H9 (cell line): ENCODE data around the gene SAMD14. TPM values are rescaled to one million over a fixed set of nuclear protein-coding genes. Genes with fewer than 3 reads are reported as not detected.

Experiments
- DNase-seq: peaks from one replicate; pipeline ENCODE4 v3.0.0-alpha.2; 2017
- H2AFZ ChIP-seq: one replicate; pipeline ENCODE4 v1.6.1; 2013; ENCODE audit warnings: mild to moderate bottlenecking, low read length, control low read depth, moderate library complexity
- H2AK5ac ChIP-seq: 2 replicates; pipeline ENCODE4 v1.6.1; 2013; ENCODE audit warnings: low read length, control low read depth, mixed read lengths; ENCODE audit not compliant: insufficient read length
- H2BK120ac ChIP-seq: one replicate; pipeline ENCODE4 v1.6.1; 2013; ENCODE audit warnings: low read depth, mild to moderate bottlenecking, low read length, control low read depth, inconsistent platforms; ENCODE audit not compliant: poor library complexity, severe bottlenecking
- H2BK12ac ChIP-seq: 2 replicates; pipeline ENCODE4 v1.6.1; 2013; ENCODE audit warnings: low read length, control low read depth, mixed read lengths, low read depth; ENCODE audit not compliant: insufficient read length
- H2BK15ac ChIP-seq: 2 replicates; pipeline ENCODE4 v1.6.1; 2013; ENCODE audit warnings: low read depth, low read length, control low read depth
- H2BK20ac ChIP-seq: one replicate; pipeline ENCODE4 v1.6.1; 2013; ENCODE audit warnings: low read depth, mild to moderate bottlenecking, low read length, control low read depth, inconsistent platforms; ENCODE audit not compliant: poor library complexity, severe bottlenecking
- H2BK5ac ChIP-seq: 2 replicates; pipeline ENCODE4 v1.6.1; 2013; ENCODE audit warnings: low read length, control low read depth, mixed read lengths; ENCODE audit not compliant: insufficient read length
- H3K14ac ChIP-seq: 2 replicates; pipeline ENCODE4 v1.6.1; 2013; ENCODE audit warnings: low read length, control low read depth; ENCODE audit not compliant: insufficient read depth
- H3K18ac ChIP-seq: 2 replicates; pipeline ENCODE4 v1.6.1; 2013; ENCODE audit warnings: low read depth, mild to moderate bottlenecking, mixed read lengths, low read length, control low read depth; ENCODE audit not compliant: insufficient read length
- H3K23ac ChIP-seq: 2 replicates; pipeline ENCODE4 v1.6.1; 2013; ENCODE audit warnings: low read length, control low read depth, mixed read lengths, low read depth; ENCODE audit not compliant: insufficient read length
- H3K23me2 ChIP-seq: 2 replicates; pipeline ENCODE4 v1.6.1; 2013; ENCODE audit warnings: low read depth, mild to moderate bottlenecking, mixed read lengths, low read length, control low read depth; ENCODE audit not compliant: insufficient read length, poor library complexity, severe bottlenecking
- H3K27ac ChIP-seq: 2 replicates; pipeline ENCODE4 v1.5.1; 2013; ENCODE audit warnings: low read length, control low read depth, mixed read lengths, low read depth; ENCODE audit not compliant: insufficient read length
- H3K27me3 ChIP-seq: 2 replicates; pipeline ENCODE4 v1.6.1; 2013; ENCODE audit warnings: low read length, control low read depth, inconsistent platforms; ENCODE audit not compliant: insufficient read depth
- H3K4ac ChIP-seq: 2 replicates; pipeline ENCODE4 v1.6.1; 2013; ENCODE audit warnings: low read depth, mild to moderate bottlenecking, control low read depth, inconsistent platforms, low read length, moderate library complexity
- H3K4me1 ChIP-seq: 2 replicates; pipeline ENCODE4 v1.6.1; 2013; ENCODE audit warnings: low read length, control low read depth, inconsistent platforms; ENCODE audit not compliant: insufficient read depth
- H3K4me2 ChIP-seq: 2 replicates; pipeline ENCODE4 v1.6.1; 2013; ENCODE audit warnings: low read length, control low read depth, mixed read lengths; ENCODE audit not compliant: insufficient read length, insufficient read depth
- H3K56ac ChIP-seq: 2 replicates; pipeline ENCODE4 v1.6.1; 2013; ENCODE audit warnings: low read depth, mild to moderate bottlenecking, mixed read lengths, low read length, control low read depth; ENCODE audit not compliant: insufficient read length
- H3K79me1 ChIP-seq: 2 replicates; pipeline ENCODE4 v1.6.1; 2013; ENCODE audit warnings: low read depth, mild to moderate bottlenecking, moderate library complexity, low read length, control low read depth, inconsistent platforms; ENCODE audit not compliant: insufficient read depth, poor library complexity, severe bottlenecking
- H3K79me2 ChIP-seq: 2 replicates; pipeline ENCODE4 v1.6.1; 2013; ENCODE audit warnings: low read length, control low read depth, inconsistent platforms; ENCODE audit not compliant: insufficient read depth
- H3K9ac ChIP-seq: 2 replicates; pipeline ENCODE4 v1.6.1; 2013; ENCODE audit warnings: low read length, control low read depth, mixed read lengths; ENCODE audit not compliant: insufficient read length; ENCODE audit errors: extremely low read depth
- H3K9me3 ChIP-seq: one replicate; pipeline ENCODE4 v1.6.1; 2013; ENCODE audit warnings: low read depth, low read length, inconsistent platforms; ENCODE audit not compliant: control insufficient read depth
- H3T11ph ChIP-seq: one replicate; pipeline ENCODE4 v1.6.1; 2013; ENCODE audit warnings: mild to moderate bottlenecking, low read length, control low read depth, inconsistent platforms
- H4K20me1 ChIP-seq: one replicate; pipeline ENCODE4 v1.6.1; 2013; ENCODE audit not compliant: control insufficient read depth, insufficient read length, insufficient read depth
- H4K5ac ChIP-seq: 2 replicates; pipeline ENCODE4 v1.6.1; 2013; ENCODE audit warnings: low read depth, mild to moderate bottlenecking, mixed read lengths, low read length, control low read depth; ENCODE audit not compliant: insufficient read length
- H4K8ac ChIP-seq: replicated peaks from 2 replicates; pipeline ENCODE4 v1.6.1; 2013; ENCODE audit warnings: low read length, control low read depth, mixed read lengths, low read depth; ENCODE audit not compliant: insufficient read length
- H4K91ac ChIP-seq: 2 replicates; pipeline ENCODE4 v1.6.1; 2013; ENCODE audit warnings: low read depth, mild to moderate bottlenecking, moderate library complexity, mixed read lengths, low read length, control low read depth; ENCODE audit not compliant: insufficient read length
- H3K27ac Mint-ChIP-seq, 3 experiments: 2 replicates in 2 of 3; 3 replicates in 1 of 3; pipeline ENCODE4 v1.8.0; 2020 to 2021; ENCODE audit warnings: mixed read lengths in 3 of 3, mild to moderate bottlenecking in 1 of 3, moderate library complexity in 1 of 3
- H3K27me3 Mint-ChIP-seq: 2 replicates; pipeline ENCODE4 v1.8.0; 2021; ENCODE audit warnings: low read depth, mild to moderate bottlenecking, moderate library complexity, mixed read lengths
- H3K36me3 Mint-ChIP-seq, 3 experiments: 2 replicates in 2 of 3; 3 replicates in 1 of 3; pipeline ENCODE4 v1.8.0; 2020 to 2021; ENCODE audit warnings: low read depth in 3 of 3, mixed read lengths in 3 of 3; ENCODE audit not compliant: insufficient read depth in 1 of 3
- H3K4me1 Mint-ChIP-seq, 2 experiments: 2 replicates each; pipeline ENCODE4 v1.8.0; 2020; ENCODE audit warnings: mixed read lengths in 2 of 2
- H3K4me3 Mint-ChIP-seq, 2 experiments: 2 replicates in 1 of 2; 3 replicates in 1 of 2; pipeline ENCODE4 v1.8.0; 2020 to 2021; ENCODE audit warnings: mild to moderate bottlenecking in 2 of 2, mixed read lengths in 2 of 2, moderate library complexity in 1 of 2
- H3K9me3 Mint-ChIP-seq, 2 experiments: 2 replicates in 1 of 2; 3 replicates in 1 of 2; pipeline ENCODE4 v1.8.0; 2020; ENCODE audit warnings: mild to moderate bottlenecking in 2 of 2, mixed read lengths in 2 of 2, moderate library complexity in 1 of 2
- CTCF ChIP-seq: fragments of 200-600 bp; sonication (generic); conservative IDR thresholded peaks from 3 replicates; pipeline ENCODE4 v1.8.0; 2021; ENCODE audit warnings: antibody characterized with exemption, mild to moderate bottlenecking
- WGBS: extraction: QIAGEN DNeasy Blood & Tissue Kit; methylation state at CpG from one replicate; pipeline ENCODE4 v1.1.7; 2013; ENCODE audit warnings: missing lambda C conversion rate, low lambda C conversion rate, mixed read lengths; ENCODE audit not compliant: insufficient read length; ENCODE audit errors: extremely low coverage; 5-methylcytosine and 5-hydroxymethylcytosine counted together
- total RNA-seq: library from RNA; stranded (reverse); gene quantifications from 2 replicates; pipeline ENCODE4 v1.2.1, GENCODE V29; 2021

Gene SAMD14
- total RNA-seq, 1 experiment from 2014 or later: 5.9 TPM

- no peak overlapping the region for H2BK5ac ChIP-seq
- no peaks in the 10 kb centered on the region for H3K79me1 ChIP-seq
- no peaks in the 10 kb centered on the region; the same call in 1 of the 2 replicates for H3K27me3 ChIP-seq
- no peak overlapping the region for H3K56ac ChIP-seq
- H2AFZ ChIP-seq: no peak overlapping the region
- Mint-ChIP-seq H3K36me3 (peaks cover 0 to 5% (median 2%) of the 10 kb centered on the region in 3 experiments; a peak in 2 of 7 replicates), H3K9me3 (no peaks in the 10 kb centered on the region; a peak in 1 of 5 replicates), H3K27ac (no peak overlapping the region), H3K4me3 (no peak overlapping the region), H3K27me3 (peaks cover 63% of the 10 kb centered on the region), H3K4me1 (peaks cover 29 to 41% of the 10 kb centered on the region in 2 experiments)
- H3K14ac ChIP-seq: no peak overlapping the region
- no peak overlapping the region for H2BK15ac ChIP-seq
- no peak for TF ChIP-seq CTCF
- no peak overlapping the region for H2AK5ac ChIP-seq
- no peak overlapping the region for H2BK12ac ChIP-seq
- no peaks in the 10 kb centered on the region for H3K79me2 ChIP-seq
- no peak overlapping the region for H2BK20ac ChIP-seq
- peaks cover 12% of the 10 kb centered on the region; the same call in 1 of the 2 replicates for H3K4me1 ChIP-seq
- H4K20me1 ChIP-seq: no peaks in the 10 kb centered on the region
- no peak overlapping the region for H3T11ph ChIP-seq
- no peak overlapping the region for H3K18ac ChIP-seq
- no peak for DNase-seq
- no CpG with 5 or more reads among the region's 4 CpGs for WGBS
- no peak overlapping the region for H4K5ac ChIP-seq
- H4K8ac ChIP-seq: no peak overlapping the region
- no peak overlapping the region for H3K9ac ChIP-seq
- no peak overlapping the region for H4K91ac ChIP-seq
- H3K23ac ChIP-seq: no peak overlapping the region
- H3K23me2 ChIP-seq: no peaks in the 10 kb centered on the region
- H3K4me2 ChIP-seq: no peak overlapping the region
- H3K9me3 ChIP-seq: no peaks in the 10 kb centered on the region
- H3K27ac ChIP-seq: no peak overlapping the region
- H3K4ac ChIP-seq: no peak overlapping the region
- H2BK120ac ChIP-seq: no peak overlapping the region
Observed at GRCh38 chr17:50118828-50119218, 11.1 kb downstream of the SAMD14 start.
